C1 segment of cervical spinal cord (tissue), 14 donors: ENCODE measurements around the gene CEBPB.
A peak's percentile ranks its signal among the peaks of the same experiment; 100 is the strongest.
"Not testable (repeated sequence)": the region's sequence is repeated elsewhere in the genome, so short reads cannot be mapped to it uniquely, and the experiment has no call there.

ENCODE experiments used
- DNase-seq, 14 donors: peaks; one replicate each; lab custom pipeline; 2025; lab: John Stamatoyannopoulos, UW

CEBPB gene

GRCh38 chr20:50190251-50191064, at the start of gene CEBPB:
TSS of gene CEBPB (plus strand) at chr20:50190830. CDS start at chr20:50191034, 204 bp downstream.
- DNase-seq: peak in 12 of 14 donors; percentile 26 to 93 (median 75)

- no peak for DNase-seq
Observed at GRCh38 chr20:50141018-50141675, 49.5 kb upstream of the CEBPB start.

DNA sequence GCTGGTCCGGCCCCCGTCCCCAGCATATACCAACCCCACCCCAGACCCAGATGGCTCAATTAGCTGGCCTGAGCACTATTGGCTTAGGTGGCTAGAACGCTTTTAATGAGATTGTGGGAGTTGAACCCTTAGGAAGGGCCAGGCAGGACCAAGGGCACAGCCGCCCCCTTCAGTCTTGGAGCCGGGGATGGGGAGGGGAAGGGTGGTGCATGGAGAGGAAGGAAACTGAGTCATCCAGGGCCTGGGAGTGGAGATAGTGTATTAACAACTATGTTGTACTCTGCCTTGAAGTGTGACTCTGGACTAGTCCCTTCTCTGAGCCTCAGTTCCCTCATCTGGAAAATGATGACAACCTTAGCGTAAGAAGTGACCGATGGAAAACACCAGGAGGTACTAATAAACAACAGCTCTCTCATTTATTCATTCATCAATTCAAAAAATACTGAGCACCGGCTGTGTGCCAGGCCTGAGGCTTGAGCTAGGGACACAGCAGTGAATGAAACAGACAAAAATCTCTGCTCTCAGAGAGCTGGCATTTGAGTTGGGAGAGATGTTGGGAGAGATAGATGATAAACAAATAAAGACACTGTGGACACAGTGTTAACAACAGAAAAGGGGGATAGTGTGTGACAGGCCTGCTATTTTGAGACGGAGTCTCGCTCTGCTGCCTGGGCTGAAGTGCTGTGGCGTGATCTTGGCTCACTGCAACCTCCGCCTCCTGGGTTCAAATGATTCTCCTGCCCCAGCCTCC, 48.6 kb upstream of the CEBPB start:
- no peak for DNase-seq

GRCh38 chr20:50142812-50143211, 47.8 kb upstream of the CEBPB start:
- no peak for DNase-seq

- DNase-seq: no peak
Observed at GRCh38 chr20:50144362-50144761, 46.3 kb upstream of the CEBPB start.

DNA sequence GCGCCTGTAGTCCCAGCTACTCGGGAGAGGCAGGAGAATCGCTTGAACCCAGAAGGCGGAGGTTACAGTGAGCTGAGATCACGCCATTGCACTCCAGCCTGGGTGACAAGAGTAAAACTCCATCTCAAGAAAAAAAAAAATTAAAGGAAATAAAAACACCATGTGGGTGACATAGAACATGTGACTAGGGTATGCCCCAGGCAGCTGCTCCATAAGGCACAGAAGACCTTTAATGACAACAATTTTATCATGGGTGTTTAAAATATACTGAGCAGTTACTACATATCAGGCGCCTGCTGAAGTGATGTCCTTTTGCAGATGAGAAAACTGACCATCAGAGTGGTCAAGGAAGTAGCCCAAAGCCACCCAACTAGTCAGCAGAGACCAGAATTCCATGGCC, 45.1 kb upstream of the CEBPB start:
- no peak for DNase-seq

- DNase-seq: no peak
Observed at GRCh38 chr20:50146214-50146613, 44.4 kb upstream of the CEBPB start.

GRCh38 chr20:50146732-50147662, 43.6 kb upstream of the CEBPB start:
- DNase-seq: peak in 2 of 14 donors; percentile 2 to 25

DNA sequence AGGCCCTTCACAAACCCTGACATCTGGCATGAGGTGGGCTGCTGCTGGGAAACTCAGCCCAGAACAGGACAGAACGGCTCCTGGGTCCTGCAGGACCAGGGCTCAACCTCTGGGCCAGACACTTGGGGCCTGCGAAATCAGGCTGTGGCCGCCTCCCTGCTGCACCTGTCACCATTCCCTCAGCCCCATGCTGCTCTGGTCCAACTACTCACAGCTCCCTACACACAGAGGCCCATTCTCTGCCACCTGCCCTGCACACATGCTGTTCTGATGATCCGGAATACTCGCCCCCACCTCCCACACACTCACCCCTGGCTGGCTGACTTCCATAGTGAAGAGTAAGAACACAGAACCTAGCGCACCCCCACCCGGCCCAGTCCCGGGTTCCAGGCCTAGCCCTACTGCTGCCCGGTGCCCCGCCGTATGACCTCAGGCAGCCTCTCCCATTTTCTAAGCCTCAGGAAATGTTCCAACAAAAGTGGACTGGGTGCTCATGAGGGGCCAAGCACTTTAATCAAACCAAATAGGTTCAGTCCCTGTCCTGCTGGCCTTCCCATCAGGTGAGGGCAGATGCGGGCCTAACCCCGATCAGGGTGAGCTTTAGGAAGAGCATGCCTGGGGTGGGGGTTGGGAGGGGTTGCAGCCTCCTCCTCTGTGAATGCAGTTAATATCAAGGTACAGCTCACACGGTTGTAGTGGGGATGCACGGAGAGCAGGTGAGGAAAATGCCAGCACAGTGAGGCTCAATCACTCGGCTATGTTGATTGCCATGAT, 41.0 kb upstream of the CEBPB start:
- DNase-seq: peak in 1 of 14 donors; percentile 19

- no peak for DNase-seq
Observed at GRCh38 chr20:50151034-50151743, 39.4 kb upstream of the CEBPB start.

- DNase-seq: no peak
Observed at GRCh38 chr20:50152394-50153152, 38.1 kb upstream of the CEBPB start.

DNA sequence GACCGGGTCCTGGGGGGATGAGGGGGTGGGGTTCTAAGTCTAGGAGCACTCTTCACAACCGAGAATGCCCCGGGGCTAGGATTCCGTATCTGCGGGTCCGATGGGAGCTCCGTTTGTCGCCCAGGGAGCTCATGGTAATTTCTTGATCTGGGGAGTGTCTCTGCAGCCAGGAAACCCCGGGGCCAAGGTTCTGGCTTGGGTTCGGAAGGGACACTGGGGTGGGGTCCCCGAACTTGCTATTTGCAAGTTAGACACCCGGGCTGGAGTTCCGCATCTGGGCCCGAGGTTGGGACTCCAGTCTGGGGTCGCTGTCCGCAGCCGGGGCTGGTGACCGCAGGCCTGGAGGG, 37.5 kb upstream of the CEBPB start:
- peak in 1 of 14 donors; percentile 35 for DNase-seq

GRCh38 chr20:50153500-50154377, 36.9 kb upstream of the CEBPB start, which contains the start of gene PEDS1:
TSS of gene PEDS1 (minus strand) at chr20:50153723. CDS start at chr20:50153637, 86 bp downstream.
- peak in 13 of 14 donors; percentile 26 to 93 (median 77) for DNase-seq

DNA sequence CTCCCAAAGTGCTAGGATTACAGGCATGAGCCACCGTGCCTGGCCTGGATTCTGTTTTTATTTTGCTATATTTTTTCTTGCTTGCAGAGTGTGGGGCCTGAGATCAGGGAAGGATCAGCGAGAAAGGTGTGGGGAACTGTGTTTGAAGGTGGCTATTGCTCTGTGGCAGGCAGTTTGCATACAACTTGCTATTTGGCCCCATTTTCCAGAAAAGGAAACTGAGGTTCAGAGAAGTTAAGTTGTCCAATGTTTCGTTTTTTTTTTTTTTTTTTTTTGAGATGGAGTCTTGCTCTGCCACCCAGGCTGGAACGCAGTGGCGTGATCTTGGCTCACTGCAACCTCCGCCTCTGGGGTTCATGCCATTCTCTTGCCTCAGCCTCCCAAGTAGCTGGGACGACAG, 29.1 kb upstream of the CEBPB start:
- DNase-seq: not testable (repeated sequence)

GRCh38 chr20:50163570-50164317, 26.9 kb upstream of the CEBPB start:
- no peak for DNase-seq

DNA sequence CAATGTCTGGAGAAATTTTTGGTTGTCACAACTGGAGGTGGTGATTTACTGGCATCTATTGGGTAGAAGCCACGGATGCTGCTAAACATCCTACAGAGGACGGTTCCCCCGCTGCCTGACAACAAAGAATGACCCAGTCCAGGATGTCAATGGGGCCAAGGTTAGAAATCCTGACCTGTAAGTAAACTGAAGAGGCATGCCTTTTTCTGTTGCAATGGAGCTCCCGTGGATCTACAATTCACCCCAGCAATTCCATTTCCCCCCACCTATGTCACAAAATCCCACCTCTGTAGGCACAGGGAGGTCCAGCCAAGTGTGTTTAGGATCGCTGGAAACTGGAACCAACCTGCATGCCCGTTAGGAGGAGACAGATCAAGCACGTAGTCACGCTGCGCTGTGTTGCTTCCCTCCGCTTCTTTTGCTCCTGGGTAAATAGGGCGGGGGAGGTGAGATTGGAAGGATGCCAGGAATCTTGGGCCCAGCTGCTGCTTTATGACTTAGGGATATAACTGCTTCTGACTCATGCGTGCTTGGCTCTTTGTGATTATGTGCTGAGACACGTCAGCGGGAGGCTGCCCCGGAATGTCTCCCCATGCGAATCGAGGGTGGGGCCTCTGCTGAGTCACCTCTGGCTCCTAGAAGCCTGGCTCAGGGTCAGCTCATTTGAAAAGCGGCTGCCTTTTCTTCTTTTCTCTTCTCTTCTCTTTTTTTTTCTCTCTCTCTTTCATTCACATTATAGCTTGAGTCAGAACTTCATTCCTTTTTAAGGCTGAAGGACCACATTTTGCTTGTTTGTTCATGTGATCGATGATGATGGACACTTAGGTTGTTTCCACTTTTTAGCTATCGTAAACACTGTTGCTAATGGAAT, 24.7 kb upstream of the CEBPB start:
- peak in 12 of 14 donors; percentile 24 to 93 (median 49) for DNase-seq
